NCI-H1105 treated with DMSO at 0.1 percent for 48 hours (cell line): ENCODE data around the gene CCDC107.
"Not testable (repeated sequence)": the region's sequence is repeated elsewhere in the genome, so short reads cannot be mapped to it uniquely, and the experiment has no call there.

Source experiments
- DNase-seq: peaks from one replicate; lab custom pipeline; 2025; lab: John Stamatoyannopoulos, UW

The CCDC107 gene

DNA sequence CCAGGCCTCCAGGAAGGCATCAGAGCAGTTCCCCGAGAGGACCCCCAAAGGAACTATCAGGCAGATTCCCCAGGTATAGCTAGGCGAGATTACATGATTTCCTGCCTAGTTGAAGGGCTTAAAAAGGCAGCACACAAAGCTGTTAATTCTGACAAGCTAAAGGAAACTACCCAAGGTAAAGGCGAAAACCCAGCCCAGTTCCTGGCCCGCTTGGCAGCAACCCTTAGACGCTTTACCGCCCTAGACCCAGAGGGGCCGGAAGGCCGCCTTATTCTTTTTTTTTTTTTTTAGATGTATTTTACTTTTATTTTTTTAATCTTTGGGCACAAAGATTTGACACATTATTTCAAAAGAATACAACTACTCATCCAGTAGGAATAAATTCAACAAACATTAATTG, 19.3 kb upstream of the CCDC107 start:
- not testable (repeated sequence) for DNase-seq

DNA sequence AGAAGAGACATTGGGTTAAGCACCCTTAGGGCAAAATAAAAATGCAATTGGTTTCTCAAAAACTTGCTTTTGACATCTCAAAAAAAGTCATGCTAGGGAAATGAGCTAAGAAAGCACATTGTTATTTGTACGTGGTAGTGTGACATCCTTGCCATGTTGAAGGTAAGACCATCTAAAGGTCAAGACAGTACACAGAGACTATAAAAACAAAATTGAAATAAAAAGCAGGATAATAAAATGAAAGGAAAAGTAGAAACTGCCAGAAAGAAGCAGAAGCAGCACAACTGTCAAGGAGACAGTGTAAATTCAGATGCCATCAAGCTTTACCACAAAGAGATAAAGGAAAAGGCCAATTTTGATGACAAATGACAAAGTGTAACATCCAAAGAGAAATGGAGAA, 18.9 kb upstream of the CCDC107 start:
- not testable (repeated sequence) for DNase-seq

DNA sequence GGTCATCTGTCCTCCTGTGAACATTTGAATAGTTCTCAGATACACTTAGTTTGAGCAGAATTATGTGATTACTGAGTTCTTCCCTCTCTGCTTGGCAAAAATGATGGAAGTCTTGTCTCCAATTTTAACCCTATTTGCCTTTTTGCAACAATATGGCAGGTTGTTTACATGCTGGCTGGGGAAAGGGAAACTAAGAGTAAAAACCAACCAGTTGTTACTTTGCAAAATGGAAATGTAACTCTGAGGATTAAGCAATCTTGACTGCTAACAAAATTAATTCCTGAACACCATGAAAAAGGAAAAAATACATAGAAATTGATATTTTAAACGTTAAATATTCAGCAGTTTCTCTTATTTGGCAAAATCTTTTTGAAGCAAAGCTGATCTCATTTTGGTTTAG, 18.5 kb upstream of the CCDC107 start:
- no peak for DNase-seq

DNA sequence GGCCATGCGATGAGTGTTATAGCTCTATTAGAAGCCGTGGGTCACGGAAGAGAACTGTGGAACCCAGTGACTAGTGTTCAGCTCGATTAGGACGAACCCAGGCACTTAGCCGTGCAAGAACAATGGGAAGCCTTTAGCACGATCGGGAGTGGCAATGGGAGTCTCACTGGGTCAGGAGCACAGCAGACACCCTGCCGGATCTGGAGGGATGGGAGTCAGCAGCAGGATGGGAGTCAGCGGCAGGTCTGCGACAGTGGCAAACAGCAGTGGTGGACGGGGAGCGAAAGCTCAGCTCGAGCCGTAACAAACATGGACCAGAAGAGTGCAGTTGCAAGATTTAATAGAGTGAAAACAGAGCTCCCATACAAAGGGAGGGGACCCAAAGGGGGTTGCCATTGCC, 17.7 kb upstream of the CCDC107 start:
- not testable (repeated sequence) for DNase-seq

DNA sequence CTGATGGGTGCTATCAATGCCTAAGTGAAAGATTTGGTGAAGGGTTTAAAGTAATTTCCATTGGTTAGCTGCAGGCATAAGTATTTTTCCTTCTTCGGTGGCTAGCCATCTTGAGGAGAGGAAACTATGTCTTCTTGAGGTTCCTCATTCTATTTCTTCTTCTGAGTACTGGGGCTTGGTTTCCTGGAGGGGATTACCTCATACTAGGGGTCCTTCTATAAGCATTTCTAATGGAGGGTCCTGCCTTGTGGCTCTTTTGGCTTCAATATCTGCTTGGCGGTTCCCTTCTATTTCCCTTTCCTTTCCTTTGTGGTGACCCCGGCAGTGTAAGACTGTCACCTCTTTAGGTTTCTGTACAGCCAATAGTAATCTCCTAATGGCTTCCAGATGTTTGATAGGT, 16.6 kb upstream of the CCDC107 start:
- not testable (repeated sequence) for DNase-seq

DNA sequence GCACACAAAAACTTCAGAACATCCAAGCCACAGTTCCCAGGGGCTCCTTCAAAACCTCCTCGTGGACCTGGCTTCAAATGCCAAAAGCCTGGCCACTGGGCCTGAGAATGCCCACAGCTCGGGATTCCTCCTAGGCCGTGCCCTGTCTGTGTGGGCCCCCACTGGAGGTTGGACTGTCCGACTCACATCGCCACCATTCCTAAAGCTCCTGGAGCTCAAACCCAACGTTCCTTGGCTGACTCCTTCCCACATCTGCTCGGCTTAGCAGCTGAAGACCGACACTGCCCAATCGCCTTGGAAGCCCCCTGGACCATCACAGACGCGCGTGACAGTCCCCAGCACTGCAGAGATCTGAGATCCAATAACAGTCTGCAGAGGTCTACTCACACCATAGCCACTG, 15.0 kb upstream of the CCDC107 start:
- DNase-seq = no peak

DNA sequence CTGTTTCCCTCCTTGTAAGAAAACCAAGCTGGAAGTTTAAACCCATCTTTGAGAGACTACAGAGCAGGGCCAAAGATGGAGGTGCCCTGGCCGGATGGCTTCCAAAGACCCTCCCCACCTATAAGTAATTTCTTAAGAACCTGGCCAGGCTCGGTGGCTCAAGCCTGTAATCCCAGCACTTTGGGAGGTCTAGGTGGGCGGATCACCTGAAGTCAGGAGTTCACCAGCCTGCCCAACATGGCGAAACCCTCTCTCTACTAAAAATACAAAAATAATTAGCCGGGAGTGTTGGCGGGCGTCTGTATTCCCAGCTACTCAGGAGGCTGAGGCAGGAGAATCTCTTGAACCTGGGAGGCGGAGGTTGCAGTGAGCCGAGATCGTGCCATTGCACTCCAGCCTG, 12.4 kb upstream of the CCDC107 start:
- not testable (repeated sequence) for DNase-seq

DNA sequence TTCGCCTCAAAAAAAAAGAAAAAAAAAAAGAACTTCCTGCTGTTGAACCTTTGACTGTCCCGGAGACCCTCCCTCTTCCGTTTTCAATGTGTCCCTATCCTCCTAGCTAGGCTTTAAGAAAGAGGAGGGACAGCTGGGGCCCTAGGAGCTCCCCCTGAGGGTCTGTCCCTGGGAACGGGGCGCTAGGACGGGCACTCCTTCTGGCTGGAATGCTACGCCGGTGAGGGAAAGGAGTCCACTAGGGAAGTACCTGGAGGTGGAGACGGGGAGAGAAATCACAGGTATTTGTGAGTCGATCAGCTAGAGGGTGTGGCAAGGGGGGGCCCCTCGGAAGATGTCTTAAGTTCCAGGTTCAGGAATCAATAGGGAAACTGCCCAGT, 11.9 kb upstream of the CCDC107 start:
- peak; percentile 57 for DNase-seq

DNA sequence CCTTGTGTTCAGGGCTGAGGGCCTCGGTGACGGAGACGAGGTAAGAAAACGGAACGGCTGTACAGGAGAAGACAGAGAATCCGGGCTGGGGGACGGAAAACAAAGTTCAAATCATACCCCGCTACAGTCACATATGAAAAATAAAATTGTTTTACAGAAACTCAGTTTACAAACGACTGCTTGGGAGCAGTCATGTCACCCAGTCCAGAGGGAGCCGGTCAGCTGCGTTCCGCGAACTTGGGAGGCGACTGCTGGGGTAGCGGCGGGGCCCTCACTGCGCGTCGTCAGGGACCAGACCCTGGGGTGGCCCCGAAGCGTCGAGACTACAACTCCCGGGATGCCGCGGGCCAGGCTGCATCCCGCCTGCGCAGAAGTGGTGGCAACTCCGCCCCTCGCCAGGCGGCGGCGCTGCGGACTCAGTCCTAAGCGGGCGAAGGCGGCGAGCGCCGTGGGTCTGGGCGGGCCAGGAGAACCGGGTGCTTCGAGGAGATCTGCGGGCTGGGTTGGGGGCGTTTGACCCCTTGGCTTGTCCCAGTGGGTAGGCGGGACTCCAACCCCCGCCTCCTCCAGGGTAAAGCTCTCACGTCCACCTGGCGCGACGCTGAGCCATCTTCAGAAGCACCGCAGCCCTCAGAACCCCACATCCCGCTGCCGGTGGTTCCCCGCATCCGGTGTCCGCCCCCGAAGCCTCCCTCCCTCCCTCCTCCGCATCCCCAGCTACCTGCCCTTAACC, 11.4 kb upstream of the CCDC107 start:
- DNase-seq = peak; percentile 84

DNA sequence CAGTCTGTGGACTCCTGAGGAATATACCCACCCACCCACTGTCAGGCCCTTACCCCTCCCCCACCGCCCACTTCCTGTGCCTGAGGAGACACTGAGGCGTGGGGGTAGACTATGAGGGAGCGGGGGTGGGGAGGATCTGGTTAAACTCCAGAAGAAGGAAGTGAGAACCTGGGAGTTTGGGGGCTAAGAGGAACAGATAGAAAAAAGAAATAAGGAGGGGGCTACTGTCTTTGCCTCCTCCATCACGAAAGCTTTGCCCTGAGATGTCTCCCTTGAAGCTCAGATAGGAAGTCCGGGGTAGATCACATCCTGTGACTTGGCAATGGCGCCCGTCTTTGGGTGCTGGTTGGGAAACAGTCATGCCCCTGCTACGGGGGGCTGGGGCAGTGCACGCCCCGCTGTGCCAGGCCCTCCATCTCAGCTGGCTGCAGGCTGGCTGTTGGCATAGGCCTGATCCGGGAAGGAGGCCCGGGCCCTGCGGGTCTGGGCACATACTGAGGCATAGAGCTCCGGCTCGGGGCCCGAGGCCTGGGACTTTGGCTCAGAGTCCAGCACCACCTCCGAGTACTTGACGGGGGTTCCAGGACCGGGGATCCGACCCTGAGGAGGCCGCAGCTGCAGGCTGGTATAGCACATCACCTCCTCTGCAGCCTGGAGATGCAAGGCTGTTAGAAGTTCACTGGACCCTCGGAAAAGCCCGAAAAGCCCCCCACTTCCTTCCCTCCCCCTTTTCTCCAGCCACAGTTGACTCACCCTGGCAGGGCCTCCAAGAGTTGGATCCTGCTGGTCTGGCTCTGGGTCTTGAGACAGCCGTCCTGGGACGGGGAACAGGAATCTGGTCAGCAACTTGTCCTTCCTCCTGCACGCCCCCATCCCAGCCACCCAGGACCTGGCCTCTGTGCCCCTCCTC, 8.4 kb upstream of the CCDC107 start:
- DNase-seq = no peak

DNA sequence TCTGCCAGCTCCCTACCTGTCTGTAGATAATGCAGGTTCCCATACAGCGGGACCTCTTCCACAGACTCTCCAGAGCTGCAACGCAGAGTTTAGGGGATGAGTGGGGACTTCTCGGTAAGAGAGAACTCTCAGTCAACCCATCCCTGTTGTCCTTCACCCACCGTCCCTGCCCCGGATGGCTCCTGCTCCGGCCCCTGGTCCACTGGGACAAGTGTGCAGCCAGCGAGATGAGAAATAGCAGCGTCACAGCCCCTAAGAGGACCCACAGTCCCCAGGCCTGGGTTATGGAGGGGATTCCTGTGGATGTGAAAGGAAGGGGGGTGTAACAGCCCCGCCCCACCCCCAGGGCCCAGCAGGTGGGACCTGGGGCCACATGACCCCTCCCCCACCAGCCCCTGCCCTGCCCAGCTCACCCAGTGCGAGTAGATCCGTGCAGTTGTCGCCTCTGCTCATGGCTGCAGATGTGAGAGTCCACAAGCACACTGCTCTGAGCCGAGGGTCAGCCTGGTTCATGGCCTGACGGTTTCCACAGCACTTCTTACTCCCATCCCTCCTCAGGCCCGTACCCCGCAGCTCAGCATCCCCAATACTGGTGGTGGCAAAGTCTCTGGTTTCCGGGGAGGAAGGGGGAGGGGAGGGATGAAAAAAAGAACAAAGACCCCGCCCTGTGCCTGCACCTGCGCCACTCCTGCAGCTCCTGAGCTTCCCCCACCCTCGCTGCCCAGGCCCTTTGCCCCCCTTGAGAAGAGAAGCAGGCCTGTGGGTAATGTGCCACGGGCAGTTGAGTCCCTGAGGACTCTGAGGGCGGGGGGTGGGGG, 7.5 kb upstream of the CCDC107 start, which contains the start of gene SIT1:
SIT1 (minus strand) TSS at position 591 of the 818 bp plus-strand sequence; CDS start at position 513, 78 bp downstream.
- DNase-seq = no peak

DNA sequence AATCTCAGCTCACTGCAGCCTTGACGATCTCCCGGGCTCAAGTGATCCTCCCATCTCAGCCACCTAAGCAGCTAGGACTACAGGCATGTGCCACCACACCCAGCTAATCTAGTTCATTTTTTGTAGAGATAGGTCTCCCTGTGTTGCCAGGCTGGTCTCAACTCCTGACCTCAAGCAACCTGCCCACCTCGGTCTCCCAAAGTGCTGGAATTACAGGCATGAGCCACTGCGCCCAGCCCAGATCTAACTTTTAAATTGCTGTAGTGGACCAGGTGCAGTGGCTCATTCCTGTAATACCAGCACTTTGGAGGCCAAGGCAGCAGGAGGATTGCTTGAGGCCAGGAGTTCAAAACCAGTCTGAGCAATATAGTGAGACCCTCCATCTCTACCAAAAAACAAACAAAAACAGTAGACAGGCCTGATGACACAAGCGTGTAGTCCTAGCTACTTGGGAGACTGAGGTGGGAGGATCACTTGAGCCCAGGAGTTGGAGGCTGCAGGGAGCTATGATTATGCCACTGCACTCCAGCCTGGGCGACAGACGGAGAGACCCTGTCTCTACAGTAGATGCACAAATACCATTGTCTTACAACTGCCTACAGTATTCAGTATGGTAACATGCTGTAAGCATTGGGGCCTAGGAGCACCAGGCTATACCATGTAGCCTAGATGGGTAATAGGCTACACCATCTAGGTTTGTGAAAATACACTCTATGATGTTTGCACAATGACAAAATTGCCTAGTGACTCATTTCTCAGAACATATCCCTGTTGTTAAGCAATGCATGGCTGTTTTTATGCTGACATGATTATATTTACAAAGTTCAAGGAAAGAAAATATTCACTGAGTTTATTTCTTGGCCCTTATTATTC, 5.9 kb upstream of the CCDC107 start:
- no peak for DNase-seq

DNA sequence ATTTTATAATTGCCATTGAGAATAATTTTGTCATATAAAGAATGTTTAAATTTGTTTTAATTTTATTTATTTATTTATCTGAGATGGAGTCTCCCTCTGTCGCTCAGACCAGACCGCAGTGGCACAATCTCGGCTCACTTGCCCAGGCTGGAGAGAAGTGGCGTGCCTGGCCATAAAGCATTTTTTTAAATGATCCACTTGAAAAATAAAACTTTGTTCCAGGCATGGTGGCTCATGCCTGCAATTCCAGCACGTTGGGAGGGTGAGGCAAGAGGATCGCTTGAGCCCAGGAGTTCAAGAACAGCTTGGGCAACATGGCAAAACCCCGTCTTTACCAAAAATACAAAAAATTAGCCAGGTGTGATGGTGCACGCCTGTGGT, 5.3 kb upstream of the CCDC107 start:
- no peak for DNase-seq

DNA sequence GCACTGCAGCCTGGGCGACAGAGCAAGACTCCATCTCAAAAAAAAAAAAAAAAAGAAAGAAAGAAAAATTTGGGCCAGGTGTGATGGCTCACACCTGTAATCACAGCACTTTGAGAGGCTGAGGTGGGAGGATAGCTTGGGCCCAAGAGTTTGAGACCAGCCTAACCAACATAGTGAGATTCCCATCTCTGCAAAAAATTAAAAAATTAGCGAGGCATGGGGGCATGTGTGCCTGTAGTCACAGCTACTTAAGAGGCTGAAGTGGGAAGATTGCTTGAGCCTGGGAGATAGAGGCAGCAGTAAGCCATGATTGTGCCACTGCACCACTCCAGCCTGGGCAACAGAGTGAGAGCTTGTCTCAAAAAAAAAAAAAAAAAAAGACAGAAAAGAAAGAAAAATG, 4.5 kb upstream of the CCDC107 start:
- DNase-seq = no peak

DNA sequence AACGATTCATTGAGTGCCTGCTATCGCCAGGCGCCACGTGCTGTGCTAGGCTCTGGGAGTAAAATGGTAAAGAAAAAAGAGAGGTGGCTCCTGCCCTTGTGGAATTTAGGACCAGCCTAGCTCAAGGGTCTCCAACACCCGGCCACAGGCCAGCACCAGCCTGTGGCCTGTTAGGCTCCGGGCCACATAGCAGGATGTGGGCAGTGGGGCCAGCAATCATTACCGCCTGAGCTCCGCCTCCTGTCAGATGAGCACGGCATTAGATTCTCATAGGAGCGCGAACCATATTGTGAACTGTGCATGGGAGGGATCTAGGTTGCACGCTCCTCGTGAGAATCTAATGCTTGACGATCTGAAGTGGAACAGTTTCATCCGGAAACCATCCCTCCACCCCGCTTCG, 1.7 kb upstream of the CCDC107 start:
- DNase-seq = no peak

DNA sequence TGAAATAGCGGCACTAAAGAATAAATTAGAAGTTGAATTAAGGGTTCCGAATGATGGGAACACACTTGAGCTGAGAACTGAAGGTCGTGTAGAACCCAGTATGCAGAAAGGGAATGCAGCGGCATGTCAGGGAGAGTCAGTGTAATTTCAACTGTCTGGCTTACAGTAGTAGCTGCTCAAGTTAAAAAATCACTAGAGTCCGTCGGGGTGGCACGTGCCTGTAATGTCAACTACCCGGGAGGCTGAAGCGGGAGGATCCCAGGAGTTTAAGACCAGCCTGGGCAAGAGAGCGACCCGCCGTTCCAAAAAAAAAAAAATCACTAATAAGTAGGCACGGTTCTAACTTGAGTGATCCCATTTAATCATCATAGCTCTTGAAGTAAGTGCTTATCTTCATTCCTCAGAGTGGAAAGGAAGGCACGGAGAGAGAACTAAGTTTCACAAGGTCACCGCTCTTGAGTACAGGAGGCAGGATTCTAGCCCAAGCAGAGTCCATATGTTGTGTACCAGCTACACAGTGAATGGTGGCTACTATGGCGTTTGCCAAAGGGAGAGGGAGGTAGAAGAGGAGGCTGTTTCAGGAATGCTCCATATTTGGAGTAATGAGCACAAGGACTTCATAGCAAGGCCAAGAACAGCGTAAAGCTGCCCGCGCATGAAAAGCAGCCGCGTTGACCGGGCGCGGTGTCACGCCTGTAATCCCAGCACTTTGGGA, 1.1 kb upstream of the CCDC107 start:
- peak; percentile 37 for DNase-seq

DNA sequence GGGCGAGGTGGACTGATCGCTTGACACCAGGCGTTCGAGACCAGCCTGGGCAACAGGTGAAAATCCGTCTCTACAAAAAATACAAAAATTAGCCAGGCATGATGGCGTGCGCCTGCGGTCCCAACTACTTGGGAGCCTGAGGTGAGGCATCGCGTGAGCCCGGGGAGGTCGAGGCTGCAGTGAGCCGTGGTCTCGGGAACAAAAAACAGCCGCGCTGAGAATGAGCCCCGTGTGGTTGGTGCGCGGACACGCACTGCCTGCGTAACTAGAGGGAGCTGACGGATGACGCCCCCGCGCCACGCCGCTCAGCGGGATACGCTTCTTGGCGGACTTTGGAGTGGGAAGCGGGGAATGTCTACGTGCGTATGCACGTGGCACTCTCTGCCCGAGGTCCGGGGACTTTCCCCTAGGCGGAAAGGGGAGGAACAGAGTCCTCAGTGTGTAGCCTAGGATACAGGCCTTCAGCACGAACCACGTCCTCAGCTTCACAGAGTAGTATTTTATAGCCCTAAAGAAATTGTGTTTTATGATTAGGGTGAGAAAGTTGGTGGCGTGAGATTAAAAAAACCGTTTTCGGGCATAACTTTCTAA, 451 bp upstream of the CCDC107 start, which contains the start of gene RMRP:
RMRP (minus strand) TSS at position 474 of the 591 bp plus-strand sequence.
- peak; percentile 97 for DNase-seq

DNA sequence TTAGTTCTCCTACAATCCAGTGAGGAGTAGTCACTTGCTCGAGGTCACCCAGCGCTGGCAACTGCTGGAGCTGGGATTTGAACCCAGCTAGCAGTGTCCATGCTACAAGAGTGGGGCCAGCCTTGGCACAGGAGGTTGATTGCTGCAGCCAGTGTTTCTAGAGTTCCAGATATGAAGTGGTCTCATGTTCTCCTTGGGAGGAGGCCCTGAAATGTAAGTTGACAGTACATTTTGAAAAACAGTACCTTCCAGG, 802 bp downstream of the CCDC107 start:
- DNase-seq = no peak

DNA sequence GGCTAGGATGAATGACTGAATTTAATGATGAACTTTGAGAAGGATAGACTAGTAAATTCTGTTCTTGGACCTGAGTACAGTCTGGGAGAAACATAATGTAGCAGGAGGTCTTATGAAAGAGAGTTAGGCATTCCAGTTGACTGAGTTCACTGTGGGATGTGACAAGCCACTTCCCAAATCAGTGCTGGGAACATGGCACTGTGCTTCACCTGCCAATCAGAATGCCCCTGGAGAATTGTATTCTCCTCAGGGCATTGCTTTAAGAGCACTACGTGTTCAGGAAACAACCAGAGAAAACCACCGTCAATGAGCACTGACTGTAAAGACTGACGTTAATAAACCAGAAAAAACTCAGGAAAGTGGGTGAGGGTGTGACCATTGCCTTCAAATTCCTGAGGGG, 1.2 kb downstream of the CCDC107 start:
- DNase-seq = peak; percentile 11

DNA sequence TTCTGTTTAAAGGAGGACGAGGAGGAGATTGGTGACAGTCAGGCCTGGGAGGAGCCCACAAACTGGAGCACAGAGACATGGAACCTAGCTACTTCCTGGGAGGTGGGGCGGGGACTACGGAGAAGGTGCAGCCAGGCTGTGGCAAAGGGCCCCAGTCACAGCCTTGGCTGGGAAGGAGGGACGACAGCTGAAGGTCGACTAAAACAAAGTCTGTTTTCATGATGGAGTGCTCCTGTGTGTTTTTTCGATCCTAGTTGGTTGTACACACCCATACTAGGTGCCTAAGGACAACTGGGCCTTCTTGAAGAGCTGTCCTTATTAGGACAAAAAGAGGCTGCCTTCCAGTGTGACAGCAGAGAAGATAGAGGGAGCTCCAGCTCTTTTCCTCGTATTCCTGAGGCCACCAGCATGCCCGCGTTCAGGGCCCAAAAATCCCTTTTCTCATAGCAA, 2.9 kb downstream of the CCDC107 start:
- no peak for DNase-seq
